OCI-LY7 (cell line): Measurements from ENCODE around the gene NFATC2. TPM values are rescaled to one million over a fixed set of nuclear protein-coding genes. Genes with fewer than 3 reads are reported as not detected.

Experiments used
- BruUV-seq: library from RNA; stranded (reverse); fragments of 400-500 nt; replicated peaks from 2 replicates; lab custom pipeline; 2021; lab: Mats Ljungman, UMichigan
- CTCF ChIA-PET: fragments of 300-600 bp; sonication (Branson Sonifier 250); formaldehyde crosslinking; loops from one replicate; lab custom pipeline; 2022; ENCODE audit warnings: antibody characterized with exemption; ENCODE audit not compliant: unreplicated experiment; lab: Charles Lee
- POLR2A ChIA-PET: fragments of 300-600 bp; sonication (Branson Sonifier 250); formaldehyde crosslinking; loops from one replicate; lab custom pipeline; 2022; ENCODE audit warnings: antibody characterized with exemption; lab: Charles Lee
- DNase-seq: peaks from one replicate; pipeline ENCODE4 v3.0.0-alpha.2; 2015; ENCODE audit warnings: low spot score
- H2AFZ ChIP-seq: fragments of 200-600 bp; sonication (generic), shearing (Covaris generic); 2 replicates; pipeline ENCODE4 v1.6.1; 2014; ENCODE audit warnings: mild to moderate bottlenecking, antibody characterized with exemption, low read length, moderate library complexity
- H3K27ac ChIP-seq: fragments of 200-600 bp; sonication (generic); 2 replicates; pipeline ENCODE4 v1.5.1; 2014; ENCODE audit warnings: mixed run types, low read depth, mild to moderate bottlenecking, moderate library complexity, low read length, inconsistent platforms; ENCODE audit not compliant: poor library complexity, severe bottlenecking
- H3K36me3 ChIP-seq: fragments of 200-600 bp; sonication (generic); 2 replicates; pipeline ENCODE4 v1.6.1; 2014; ENCODE audit warnings: mild to moderate bottlenecking, antibody characterized with exemption, low read length, moderate library complexity, mixed read lengths; ENCODE audit not compliant: insufficient read depth
- H3K4me1 ChIP-seq: fragments of 200-600 bp; sonication (generic); 2 replicates; pipeline ENCODE4 v1.5.1; 2014; ENCODE audit warnings: mild to moderate bottlenecking, low read length; ENCODE audit not compliant: insufficient read depth, poor library complexity, severe bottlenecking
- H3K4me2 ChIP-seq: fragments of 200-600 bp; sonication (generic); 2 replicates; pipeline ENCODE4 v1.6.1; 2014; ENCODE audit warnings: mild to moderate bottlenecking, low read length
- H3K4me3 ChIP-seq: fragments of 200-600 bp; sonication (generic); 2 replicates; pipeline ENCODE4 v1.5.1; 2014; ENCODE audit warnings: mild to moderate bottlenecking, low read depth, low read length; ENCODE audit not compliant: poor library complexity, severe bottlenecking
- H3K79me2 ChIP-seq: fragments of 200-600 bp; sonication (generic); 2 replicates; pipeline ENCODE4 v1.6.1; 2016; ENCODE audit warnings: low read depth, mild to moderate bottlenecking, low read length, moderate library complexity, mixed read lengths; ENCODE audit not compliant: insufficient read depth
- H3K9me2 ChIP-seq: fragments of 200-600 bp; sonication (generic); 2 replicates; pipeline ENCODE4 v1.6.1; 2016; ENCODE audit warnings: mild to moderate bottlenecking, low read length, mixed read lengths; ENCODE audit not compliant: insufficient read depth
- H3K9me3 ChIP-seq: fragments of 200-600 bp; sonication (generic); 2 replicates; pipeline ENCODE4 v1.6.1; 2014; ENCODE audit warnings: mild to moderate bottlenecking, mixed run types, low read length, mixed read lengths
- H4K20me1 ChIP-seq: fragments of 200-600 bp; sonication (generic); 2 replicates; pipeline ENCODE4 v1.6.1; 2014; ENCODE audit warnings: mild to moderate bottlenecking, antibody characterized with exemption, low read length, moderate library complexity, mixed read lengths; ENCODE audit not compliant: insufficient read depth
- EZH2phosphoT487 ChIP-seq: fragments of 200-600 bp; sonication (generic); IDR thresholded peaks from 2 replicates; pipeline ENCODE4 v1.6.1; 2018; ENCODE audit warnings: low read depth, borderline replicate concordance, mild to moderate bottlenecking, mixed run types, antibody characterized with exemption, low read length, moderate library complexity, mixed read lengths
- intact Hi-C: fragments of 100-400 bp; cut with micrococcal nuclease; formaldehyde crosslinking; loops from one replicate; pipeline ENCODE4 v1.10.0; 2022; ENCODE audit not compliant: unreplicated experiment
- total RNA-seq, 2 experiments: library from RNA; depleted of rRNA in 1 of 2; stranded (reverse); fragments of >200 nt in 1 of 2; shearing (Covaris generic) in 1 of 2; gene quantifications; 2 replicates each; pipeline ENCODE4 v1.2.3, GENCODE V29; 2014 to 2022
- TF ChIP-seq, protein P1 (sequence below): fragments of 200-600 bp; sonication (generic); conservative IDR thresholded peaks from 2 replicates; pipeline ENCODE4 v1.5.1; 2014; ENCODE audit warnings: mild to moderate bottlenecking, antibody characterized with exemption, low read length, moderate library complexity, mixed read lengths

NFATC2 gene
- total RNA-seq, 2 experiments from 2014 or later, result 12.5 to 43.8 TPM

DNA sequence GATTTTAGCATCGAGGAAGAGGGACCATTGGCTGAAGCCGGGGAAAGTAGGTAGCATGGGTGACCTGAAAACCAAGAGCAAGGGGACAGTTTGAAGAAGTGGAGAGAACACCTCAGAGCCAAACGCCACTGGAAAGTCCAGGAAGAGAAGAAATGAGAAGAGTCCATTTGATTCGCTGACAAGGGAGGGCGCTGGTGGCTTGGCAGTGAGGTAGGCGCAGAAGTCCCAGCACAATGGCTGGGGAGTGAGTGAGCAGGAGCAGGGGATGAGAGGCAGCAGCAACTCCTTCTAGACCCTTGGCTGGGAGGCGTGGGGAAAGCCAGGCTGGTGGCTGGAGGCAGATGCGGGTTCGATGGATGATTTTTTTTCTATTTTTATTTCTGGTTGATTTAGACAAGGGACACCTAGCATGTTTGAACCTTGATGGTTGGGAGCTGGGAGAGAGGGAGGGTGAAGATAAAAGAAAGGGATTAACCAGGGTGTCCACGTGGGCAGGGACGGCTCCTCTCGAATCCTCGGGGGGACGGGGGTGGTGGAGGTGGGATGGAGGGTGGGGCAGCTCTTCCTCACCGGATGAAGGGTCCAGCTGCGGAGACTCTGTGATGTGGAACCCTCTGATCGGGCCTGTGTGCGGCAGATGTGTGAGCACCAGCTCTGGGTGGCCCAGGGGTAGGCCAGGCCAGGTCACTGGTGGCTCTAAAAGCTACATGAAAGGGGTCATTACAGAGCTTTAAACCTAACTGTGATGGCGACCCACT is 164.2 kb downstream of the NFATC2 start:
- no peak overlapping the region for H3K4me3 ChIP-seq
- ChIA-PET POLR2A (interaction anchor here (0.5 to 1.8 kb wide), 5 partner anchors 163 to 615 kb away, joined by 3 to 4 read pairs (median 3); no protein-coding TSS in a partner anchor), CTCF (no interaction called here)
- DNase-seq, result no peak
- peaks cover 10% of the 10 kb centered on the region for H3K36me3 ChIP-seq
- H3K4me1 ChIP-seq, result peaks cover 72% of the 10 kb centered on the region
- H3K79me2 ChIP-seq, result no peaks in the 10 kb centered on the region
- H2AFZ ChIP-seq, result no peak overlapping the region
- peak overlapping the region; percentile 95 for H3K27ac ChIP-seq
- H3K4me2 ChIP-seq, result no peak overlapping the region
- TF ChIP-seq EZH2phosphoT487, result no peak
- TF ChIP-seq, protein P1, sequence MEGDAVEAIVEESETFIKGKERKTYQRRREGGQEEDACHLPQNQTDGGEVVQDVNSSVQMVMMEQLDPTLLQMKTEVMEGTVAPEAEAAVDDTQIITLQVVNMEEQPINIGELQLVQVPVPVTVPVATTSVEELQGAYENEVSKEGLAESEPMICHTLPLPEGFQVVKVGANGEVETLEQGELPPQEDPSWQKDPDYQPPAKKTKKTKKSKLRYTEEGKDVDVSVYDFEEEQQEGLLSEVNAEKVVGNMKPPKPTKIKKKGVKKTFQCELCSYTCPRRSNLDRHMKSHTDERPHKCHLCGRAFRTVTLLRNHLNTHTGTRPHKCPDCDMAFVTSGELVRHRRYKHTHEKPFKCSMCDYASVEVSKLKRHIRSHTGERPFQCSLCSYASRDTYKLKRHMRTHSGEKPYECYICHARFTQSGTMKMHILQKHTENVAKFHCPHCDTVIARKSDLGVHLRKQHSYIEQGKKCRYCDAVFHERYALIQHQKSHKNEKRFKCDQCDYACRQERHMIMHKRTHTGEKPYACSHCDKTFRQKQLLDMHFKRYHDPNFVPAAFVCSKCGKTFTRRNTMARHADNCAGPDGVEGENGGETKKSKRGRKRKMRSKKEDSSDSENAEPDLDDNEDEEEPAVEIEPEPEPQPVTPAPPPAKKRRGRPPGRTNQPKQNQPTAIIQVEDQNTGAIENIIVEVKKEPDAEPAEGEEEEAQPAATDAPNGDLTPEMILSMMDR, result peak; percentile 61
- H4K20me1 ChIP-seq, result no peaks in the 10 kb centered on the region
- BruUV-seq, result no TSS peak
- intact Hi-C loops, result no loop called here
- no peaks in the 10 kb centered on the region; the same call in 1 of the 2 replicates for H3K9me3 ChIP-seq
- no peaks in the 10 kb centered on the region for H3K9me2 ChIP-seq

DNA sequence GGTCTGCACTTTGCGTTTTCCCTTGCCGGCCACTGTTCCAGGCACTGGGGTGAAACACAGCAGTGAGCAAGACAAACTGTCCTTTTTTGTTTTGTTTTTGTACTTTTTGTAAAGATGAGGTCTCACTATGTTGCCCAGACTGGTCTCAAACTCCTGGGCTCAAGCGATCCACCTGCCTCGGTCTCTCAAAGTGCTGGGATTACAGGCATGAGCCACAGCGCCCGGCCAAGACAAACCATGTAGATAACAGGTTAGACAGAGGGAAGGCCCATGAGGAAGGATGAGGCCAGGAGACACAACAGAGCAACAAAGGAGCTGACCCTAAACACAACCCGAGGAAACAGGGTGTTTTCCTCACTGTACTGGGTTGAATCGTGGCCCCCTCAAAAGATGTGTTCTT is 165.4 kb downstream of the NFATC2 start:
- Histone ChIP-seq H3K79me2 (no peaks in the 10 kb centered on the region), H3K9me3 (no peaks in the 10 kb centered on the region; the same call in 1 of the 2 replicates), H2AFZ (no peak overlapping the region), H3K4me2 (no peak overlapping the region), H3K36me3 (peaks cover 10% of the 10 kb centered on the region), H3K9me2 (no peaks in the 10 kb centered on the region), H4K20me1 (no peaks in the 10 kb centered on the region), H3K4me3 (no peak overlapping the region), H3K27ac (no peak overlapping the region), H3K4me1 (peaks cover 68% of the 10 kb centered on the region)
- ChIA-PET CTCF (no interaction called here), POLR2A (interaction anchor here (0.8 kb wide), 1 partner anchor 218 kb away, joined by 3 read pairs; no protein-coding TSS in a partner anchor)
- no TSS peak for BruUV-seq
- no peak for DNase-seq
- TF ChIP-seq, protein P1, result no peak
- intact Hi-C loops, result no loop called here

DNA sequence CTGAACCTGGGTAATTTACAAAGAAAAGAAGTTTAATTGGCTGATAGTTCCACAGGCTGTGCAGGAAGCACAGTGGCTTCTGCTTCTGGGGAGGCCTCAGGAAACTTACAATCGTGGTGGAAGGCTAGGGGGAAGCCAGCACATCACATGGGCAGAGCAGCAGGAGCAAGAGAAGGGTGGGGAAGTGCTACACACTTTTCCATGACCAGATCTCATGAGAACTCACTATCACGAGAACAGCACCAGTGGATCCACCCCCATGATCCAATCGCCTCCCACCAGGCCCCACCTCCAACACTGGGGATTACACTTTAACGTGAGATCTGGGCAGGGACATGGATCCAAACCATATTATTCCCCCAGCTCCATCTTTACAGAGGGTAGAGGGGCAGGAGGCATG is 166.4 kb downstream of the NFATC2 start:
- intact Hi-C loops, result no loop called here
- CTCF ChIA-PET, result no interaction called here
- no peaks in the 10 kb centered on the region for H3K79me2 ChIP-seq

More for the DNA sequence above, 166.4 kb downstream of the NFATC2 start:
- Histone ChIP-seq H4K20me1 (no peaks in the 10 kb centered on the region), H3K4me3 (no peak overlapping the region), H3K36me3 (peaks cover 10% of the 10 kb centered on the region), H2AFZ (no peak overlapping the region), H3K4me1 (peaks cover 58% of the 10 kb centered on the region), H3K27ac (no peak overlapping the region), H3K4me2 (no peak overlapping the region), H3K9me2 (no peaks in the 10 kb centered on the region), H3K9me3 (no peaks in the 10 kb centered on the region; the same call in 1 of the 2 replicates)
- BruUV-seq, result no TSS peak
- POLR2A ChIA-PET, result interaction anchor here (0.6 to 0.7 kb wide), 2 partner anchors 13 to 323 kb away, joined by 3 read pairs; no protein-coding TSS in a partner anchor
- TF ChIP-seq, protein P1, result no peak
- TF ChIP-seq EZH2phosphoT487, result no peak
- DNase-seq, result no peak
